Measurements from ENCODE around the gene DNAJC27.

DNAJC27 gene

DNA sequence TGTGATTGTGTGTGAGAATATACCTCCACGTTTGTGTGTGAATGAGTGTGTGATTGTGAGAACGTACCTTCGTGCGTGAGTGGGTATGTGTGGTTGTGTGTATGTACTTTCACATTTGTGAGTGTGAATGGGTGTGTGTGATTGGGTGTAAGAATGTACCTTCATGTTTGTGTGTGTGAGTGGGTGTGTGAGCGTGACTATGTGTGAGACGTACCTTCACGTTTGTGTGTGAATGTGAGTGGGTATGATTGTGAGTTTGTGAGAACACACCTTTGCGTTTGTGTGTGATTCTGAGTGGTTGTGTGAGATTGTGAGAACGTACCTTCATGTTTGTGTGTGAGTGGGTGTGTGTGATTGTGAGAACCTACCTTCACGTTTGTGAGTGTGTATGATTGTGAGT is 45.9 kb downstream of the DNAJC27 start:
- no peak for DNase-seq (ENCODE audit: low spot score)

DNA sequence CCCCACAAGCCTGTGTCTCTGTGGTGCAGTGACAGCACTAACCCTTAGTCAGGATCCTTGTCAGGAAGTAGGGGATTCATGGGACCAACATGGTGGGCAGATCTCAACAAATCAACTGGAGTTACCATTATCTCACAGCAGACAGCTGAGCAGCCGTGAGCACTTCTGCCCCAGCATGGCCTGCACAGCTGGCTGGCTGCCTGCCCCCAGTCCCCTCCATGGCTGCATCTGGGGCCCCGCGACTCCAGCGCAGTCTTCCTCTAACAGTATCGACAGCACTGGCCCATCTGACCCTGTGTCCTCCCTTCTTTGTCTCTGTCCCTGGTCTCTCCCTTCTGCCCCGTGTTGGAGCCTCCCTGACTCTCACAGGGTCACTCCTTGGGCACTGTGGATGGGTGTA is 47.0 kb downstream of the DNAJC27 start:
- DNase-seq (ENCODE audit: low spot score) = no peak

- DNase-seq (ENCODE audit: low spot score) = no peak
Measured at GRCh38 chr2:24924266-24924665, 47.5 kb downstream of the DNAJC27 start.

- no peak for DNase-seq (ENCODE audit: low spot score)
Measured at GRCh38 chr2:24923106-24923505, 48.6 kb downstream of the DNAJC27 start.

DNA sequence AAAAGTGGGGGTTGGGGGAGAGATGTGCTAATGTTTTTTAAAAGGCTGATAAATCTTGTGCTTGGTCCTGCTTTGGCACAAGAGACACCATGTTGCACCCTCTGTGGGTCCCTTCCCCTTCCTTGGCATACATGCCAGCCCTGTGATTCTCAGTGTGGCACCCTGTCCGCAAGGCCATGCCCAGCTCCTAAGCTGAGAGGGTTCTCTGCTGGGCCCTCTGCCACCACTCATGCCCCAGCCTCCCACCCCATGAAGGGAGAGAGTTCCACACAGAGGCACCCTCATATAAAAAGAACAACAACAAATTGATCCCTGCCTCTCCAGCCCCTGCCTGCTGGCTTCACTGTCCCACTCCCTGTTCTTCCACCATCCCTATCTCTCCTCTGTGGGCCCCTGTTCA is 49.2 kb downstream of the DNAJC27 start:
- no peak for DNase-seq (ENCODE audit: low spot score)

DNA sequence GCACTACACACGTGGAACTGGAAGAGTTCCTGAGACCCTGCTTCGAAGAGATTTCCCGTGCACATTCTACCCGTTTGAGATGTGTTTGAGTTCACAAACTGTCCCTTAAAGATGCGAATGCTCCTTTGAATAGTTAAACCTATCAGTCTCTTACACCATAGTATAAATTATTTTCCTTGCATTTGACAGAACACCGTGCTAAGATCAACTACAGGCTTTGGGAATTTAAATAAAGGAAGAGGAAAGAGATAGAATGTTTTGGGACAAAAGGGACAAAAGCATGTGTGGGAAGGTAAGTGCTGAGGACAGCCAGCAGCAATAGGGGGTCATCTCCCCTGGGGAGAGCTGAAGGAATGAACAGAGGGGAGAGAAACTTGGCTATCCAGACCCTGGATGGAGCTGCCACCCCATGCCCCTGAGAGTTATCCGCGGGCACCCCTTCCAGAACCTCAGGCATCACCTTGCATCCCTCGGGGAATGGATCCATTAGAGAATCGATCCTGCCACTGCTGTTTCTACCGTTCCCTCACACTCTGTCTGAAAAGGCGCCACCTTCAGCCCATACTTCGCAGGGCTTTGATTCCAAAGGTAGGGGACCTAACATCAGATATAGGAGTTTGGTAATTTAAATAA is 50.8 kb downstream of the DNAJC27 start:
- peak; percentile 75 for DNase-seq (ENCODE audit: low spot score)

GRCh38 chr2:24920098-24920808 is 51.5 kb downstream of the DNAJC27 start, which contains the start of gene ADCY3:
ADCY3 (minus strand) TSS chr2:24920237; CDS start chr2:24918987, 1,250 bp downstream.
- peak; percentile 60 for DNase-seq (ENCODE audit: low spot score)

DNA sequence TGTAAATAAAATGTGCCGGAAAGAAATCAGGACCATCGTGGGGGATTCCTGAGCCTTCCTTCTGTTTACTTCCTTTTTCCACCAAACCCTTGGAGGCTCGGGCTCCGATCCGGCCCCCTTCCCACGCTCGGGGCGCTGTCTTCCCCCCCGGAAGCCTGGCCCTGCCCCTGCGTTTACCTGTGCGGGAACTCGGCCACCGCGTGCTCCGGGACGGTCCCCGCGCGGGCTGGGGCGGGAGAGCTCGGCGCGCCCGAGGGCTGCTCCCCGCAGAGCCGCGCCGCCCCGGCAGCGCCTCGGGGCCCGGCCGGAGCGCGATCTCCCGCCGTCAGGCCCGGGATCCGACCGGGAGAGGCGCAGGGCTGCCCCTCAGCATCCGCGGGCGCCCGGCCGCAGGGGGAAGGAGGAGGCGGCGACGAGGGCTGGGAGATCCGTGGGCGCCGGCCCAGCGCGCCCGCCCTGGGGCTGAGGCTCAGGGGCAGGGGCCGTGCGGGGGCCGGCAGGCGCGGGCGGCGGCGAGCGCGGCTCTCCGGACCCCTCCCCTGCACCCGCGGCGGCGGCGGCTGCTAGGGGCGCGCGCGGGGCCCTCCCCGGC is 52.2 kb downstream of the DNAJC27 start:
- DNase-seq (ENCODE audit: low spot score) = peak; percentile 42

- DNase-seq (ENCODE audit: low spot score) = peak; percentile 37
Measured at GRCh38 chr2:24919037-24919505, 52.7 kb downstream of the DNAJC27 start.

- DNase-seq (ENCODE audit: low spot score) = no peak
Measured at GRCh38 chr2:24918326-24919036, 53.3 kb downstream of the DNAJC27 start.

DNA sequence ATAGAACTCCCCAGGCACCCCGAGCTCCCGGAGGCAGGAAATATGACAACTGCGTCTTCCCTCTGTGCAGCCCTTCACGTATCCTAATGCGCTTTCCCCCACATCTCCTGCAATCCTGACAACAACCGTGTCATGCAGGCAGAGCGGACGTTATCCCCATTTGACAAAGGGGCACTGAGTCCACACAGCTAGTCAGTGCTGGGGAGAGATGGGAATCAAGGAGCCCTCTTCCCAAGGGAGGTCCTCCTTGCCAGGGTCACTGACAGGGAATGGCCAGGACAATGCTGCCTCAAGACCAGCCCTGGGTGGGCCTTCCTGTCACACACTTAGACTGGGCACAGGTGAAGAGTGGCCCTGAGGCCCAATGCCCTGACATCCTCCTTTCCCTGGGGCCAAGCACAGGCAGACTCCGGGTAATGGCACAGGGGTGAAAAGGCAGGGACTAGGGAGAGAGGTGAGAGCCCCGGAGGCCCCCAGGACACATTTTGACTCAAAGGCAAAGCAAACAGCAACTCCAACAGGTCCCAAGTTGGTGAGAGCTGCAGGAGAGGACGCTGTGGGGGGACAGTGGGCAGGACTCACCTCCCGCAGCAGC is 53.9 kb downstream of the DNAJC27 start:
- no peak for DNase-seq (ENCODE audit: low spot score)

- no peak for DNase-seq (ENCODE audit: low spot score)
Measured at GRCh38 chr2:24917086-24917485, 54.7 kb downstream of the DNAJC27 start.

DNA sequence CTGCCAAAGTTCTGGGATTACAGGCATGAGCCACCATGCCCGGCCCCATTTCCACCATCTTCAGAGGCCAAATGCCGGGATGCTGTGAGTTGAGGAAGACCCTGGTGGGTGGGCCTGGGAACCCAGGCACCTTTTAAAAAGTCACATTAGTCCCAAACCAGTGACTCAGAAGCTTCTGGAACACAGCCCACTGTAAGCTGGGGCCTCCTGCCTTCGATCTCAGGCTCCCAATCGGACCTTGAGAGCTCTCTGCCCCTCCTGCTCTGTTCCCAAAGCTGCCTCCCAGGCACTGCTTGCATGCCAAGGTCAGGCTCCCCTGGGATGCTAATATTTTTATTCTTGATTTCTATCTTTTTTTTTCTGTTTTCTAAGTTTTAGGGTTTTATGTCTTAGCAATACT is 56.0 kb downstream of the DNAJC27 start:
- DNase-seq (ENCODE audit: low spot score) = no peak

DNA sequence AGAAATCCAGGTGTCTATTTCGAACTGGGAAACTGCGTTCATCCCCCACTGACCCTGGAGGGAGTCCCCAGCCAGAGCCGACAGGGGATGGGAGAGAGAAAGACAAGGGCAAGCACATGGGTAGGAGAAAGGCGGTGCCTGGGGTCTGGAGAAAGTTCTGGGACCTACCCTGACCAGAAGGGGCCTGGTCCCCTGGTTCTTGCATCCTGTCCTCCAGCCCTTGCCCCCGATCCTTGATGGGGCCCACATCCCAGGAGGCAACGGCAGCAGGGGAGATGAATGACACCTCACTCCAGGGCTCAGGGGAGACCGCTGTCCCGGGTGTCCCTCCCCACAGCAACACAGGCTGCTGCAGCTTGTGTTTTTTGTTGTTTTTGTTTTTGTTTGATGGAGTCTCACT is 56.6 kb downstream of the DNAJC27 start:
- DNase-seq (ENCODE audit: low spot score) = no peak

- DNase-seq (ENCODE audit: low spot score) = no peak
Measured at GRCh38 chr2:24914713-24915112, 57.0 kb downstream of the DNAJC27 start.

- DNase-seq (ENCODE audit: low spot score) = no peak
Measured at GRCh38 chr2:24913911-24914310, 57.8 kb downstream of the DNAJC27 start.

DNA sequence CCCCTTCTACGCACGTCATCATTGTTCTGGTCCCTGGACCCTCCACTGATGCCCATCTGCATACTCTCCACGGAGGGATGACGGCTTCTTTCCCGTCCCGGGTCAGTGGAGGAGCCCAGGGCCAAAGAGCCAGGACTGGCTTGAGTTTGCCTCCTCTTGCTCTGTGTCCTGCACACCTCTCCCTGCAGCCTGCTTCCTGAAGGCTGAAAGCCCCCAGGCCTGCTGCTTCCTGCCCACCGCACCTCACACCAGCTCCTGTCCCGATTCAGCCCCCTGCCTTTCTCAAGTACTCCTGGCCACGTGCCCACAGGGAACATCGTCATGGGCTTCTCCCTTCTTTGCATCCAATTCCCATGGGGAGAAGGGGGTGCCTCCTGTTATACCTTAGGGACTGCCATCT is 58.8 kb downstream of the DNAJC27 start:
- DNase-seq (ENCODE audit: low spot score) = no peak

DNA sequence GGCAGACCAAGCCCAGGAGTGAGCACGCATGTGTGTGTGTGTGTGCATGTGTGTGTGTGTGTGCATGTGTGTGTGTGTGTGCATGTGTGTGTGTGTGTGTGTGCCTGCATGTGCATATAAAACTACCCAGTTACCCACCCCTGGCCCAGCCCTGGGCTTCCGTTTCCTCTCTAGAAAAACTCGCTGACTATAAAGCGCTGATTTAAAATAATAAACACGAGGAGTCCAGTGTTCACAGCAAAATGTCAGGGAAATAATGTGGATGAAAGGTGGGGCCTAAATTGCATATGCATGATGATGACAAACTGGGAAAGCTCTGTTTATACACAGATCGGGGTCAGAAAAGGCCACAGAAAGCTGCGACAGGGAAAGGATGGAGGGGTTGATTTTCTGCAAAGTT is 59.2 kb downstream of the DNAJC27 start:
- no peak for DNase-seq (ENCODE audit: low spot score)

DNA sequence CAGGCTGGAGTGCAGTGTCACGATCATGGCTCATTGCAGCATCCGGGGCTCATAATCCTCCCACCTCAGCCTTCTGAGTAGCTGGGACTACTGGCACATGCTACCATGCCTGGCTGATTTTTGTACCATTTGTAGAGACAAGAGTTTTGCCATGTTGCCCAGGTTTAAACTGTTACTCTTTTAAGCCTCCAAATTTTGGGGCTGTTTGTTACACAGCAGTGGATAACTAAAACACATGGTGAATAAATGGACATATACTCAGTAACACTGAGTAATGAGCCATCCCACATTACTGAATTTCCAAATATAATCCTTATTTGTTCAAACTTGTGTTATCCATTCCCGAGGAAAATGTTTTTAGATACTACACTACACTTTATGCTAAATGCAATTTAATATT is 61.5 kb downstream of the DNAJC27 start:
- no peak for DNase-seq (ENCODE audit: low spot score)

- no peak for DNase-seq (ENCODE audit: low spot score)
Measured at GRCh38 chr2:24909555-24910177, 62.1 kb downstream of the DNAJC27 start.

DNA sequence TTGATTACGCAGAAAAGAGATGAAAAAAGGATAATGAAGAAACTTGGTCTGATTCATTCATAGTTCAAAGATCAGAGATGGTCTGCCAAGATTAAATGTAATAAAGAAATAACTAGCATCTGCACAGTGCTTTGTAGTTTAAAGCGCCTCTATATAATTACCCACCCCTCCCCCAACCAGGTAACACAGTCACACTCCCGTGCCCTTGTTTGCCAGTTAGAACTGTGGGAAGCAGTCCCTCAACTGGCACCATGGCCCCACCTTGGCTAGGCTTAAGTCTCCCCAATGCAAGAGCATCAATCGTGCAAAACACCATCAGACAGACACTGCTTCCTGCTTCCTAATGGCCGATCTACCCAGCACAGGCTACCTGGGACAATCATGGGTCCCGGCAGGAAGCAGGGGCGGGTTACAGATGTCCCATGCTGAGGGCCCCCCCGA is 63.3 kb downstream of the DNAJC27 start:
- no peak for DNase-seq (ENCODE audit: low spot score)

DNA sequence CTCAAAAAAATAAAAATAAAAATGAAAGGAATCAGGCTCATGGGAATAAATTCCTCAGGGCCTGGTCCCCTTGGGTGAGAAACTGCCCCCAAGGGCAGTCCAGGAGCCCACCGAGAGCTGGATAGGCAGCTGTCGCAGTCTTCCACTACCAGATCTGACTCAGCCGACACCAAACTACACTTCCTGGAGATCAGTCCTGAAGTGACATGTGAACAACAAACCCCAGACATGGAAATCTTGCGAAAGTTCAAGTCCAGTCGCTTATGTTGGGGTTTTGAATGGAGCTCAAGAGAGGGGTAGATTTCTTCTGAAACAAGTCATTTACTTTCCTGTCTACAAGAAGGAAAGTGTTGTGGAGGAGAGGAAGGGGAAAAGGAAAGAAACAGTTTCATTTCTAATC is 64.6 kb downstream of the DNAJC27 start:
- no peak for DNase-seq (ENCODE audit: low spot score)

Measured in HuH-7.5 (cell line).